Hepatocyte (in vitro differentiated cells): ENCODE measurements around the gene GTPBP8. TPM values are rescaled to one million over a fixed set of nuclear protein-coding genes. Genes with fewer than 3 reads are reported as not detected.

ENCODE experiments used
- DNase-seq: peaks from one replicate; pipeline ENCODE4 v3.0.0-alpha.2; 2016; ENCODE audit warnings: low spot score
- H2AFZ ChIP-seq: fragments of 200-600 bp; sonication (generic); 2 replicates; pipeline ENCODE4 v1.6.0; 2016; ENCODE audit warnings: antibody characterized with exemption, mild to moderate bottlenecking
- H3K27ac ChIP-seq: fragments of 200-600 bp; sonication (generic); 2 replicates; pipeline ENCODE4 v1.5.1; 2016; ENCODE audit warnings: mild to moderate bottlenecking
- H3K27me3 ChIP-seq: fragments of 200-600 bp; sonication (generic); 2 replicates; pipeline ENCODE4 v1.6.1; 2016
- H3K36me3 ChIP-seq: fragments of 200-600 bp; sonication (generic); replicated peaks from 2 replicates; pipeline ENCODE4 v1.5.1; 2016; ENCODE audit warnings: low read depth; ENCODE audit not compliant: insufficient read depth
- H3K4me1 ChIP-seq: fragments of 200-600 bp; sonication (generic); 2 replicates; pipeline ENCODE4 v1.5.1; 2016; ENCODE audit warnings: mild to moderate bottlenecking, moderate library complexity; ENCODE audit not compliant: insufficient read depth
- H3K4me2 ChIP-seq: fragments of 200-600 bp; sonication (generic); 2 replicates; pipeline ENCODE4 v1.6.0; 2016
- H3K4me3 ChIP-seq: fragments of 200-600 bp; sonication (generic); 2 replicates; pipeline ENCODE4 v1.5.1; 2016; ENCODE audit warnings: mild to moderate bottlenecking
- H3K79me2 ChIP-seq: fragments of 200-600 bp; sonication (generic); 2 replicates; pipeline ENCODE4 v1.6.0; 2017; ENCODE audit warnings: mild to moderate bottlenecking
- H3K9me2 ChIP-seq: fragments of 200-600 bp; sonication (generic); replicated peaks from 2 replicates; pipeline ENCODE4 v1.6.0; 2017; ENCODE audit warnings: mild to moderate bottlenecking; ENCODE audit not compliant: insufficient read depth
- H3K9me3 ChIP-seq: fragments of 200-600 bp; sonication (generic); 2 replicates; pipeline ENCODE4 v1.5.1; 2016; ENCODE audit warnings: low read depth, mild to moderate bottlenecking
- H4K20me1 ChIP-seq: fragments of 200-600 bp; sonication (generic); 2 replicates; pipeline ENCODE4 v1.6.0; 2016; ENCODE audit warnings: mild to moderate bottlenecking; ENCODE audit not compliant: insufficient read depth, poor library complexity, severe bottlenecking
- CTCF ChIP-seq: fragments of 200-600 bp; sonication (generic); IDR thresholded peaks from 2 replicates; pipeline ENCODE4 v1.5.1; 2016; ENCODE audit warnings: antibody characterized with exemption, mild to moderate bottlenecking; ENCODE audit not compliant: poor library complexity
- EZH2 ChIP-seq: fragments of 200-600 bp; sonication (generic); IDR thresholded peaks from 2 replicates; pipeline ENCODE4 v1.6.1; 2016; ENCODE audit warnings: antibody characterized with exemption, mild to moderate bottlenecking, borderline replicate concordance
- EZH2phosphoT487 ChIP-seq: fragments of 200-600 bp; sonication (generic); IDR thresholded peaks from one replicate; pipeline ENCODE4 v1.6.1; 2018; ENCODE audit warnings: antibody characterized with exemption, mild to moderate bottlenecking, low read depth, moderate library complexity; ENCODE audit not compliant: unreplicated experiment, severe bottlenecking
- WGBS: methylation state at CpG from one replicate; pipeline ENCODE4 v1.1.6; 2016; ENCODE audit warnings: low lambda C conversion rate; ENCODE audit errors: missing lambda C conversion rate; 5-methylcytosine and 5-hydroxymethylcytosine counted together
- polyA plus RNA-seq: library from polyadenylated mRNA; unstranded; fragments of >200 nt; fragmentation: Nextera tagmentation; extraction: Ambion mirVana; gene quantifications from 2 replicates; pipeline ENCODE4 v1.2.1, GENCODE V29; 2016
- total RNA-seq: library from RNA; depleted of rRNA; stranded (reverse); fragments of >200 nt; gene quantifications from 2 replicates; pipeline ENCODE4 v1.2.3, GENCODE V29; 2014

Gene GTPBP8
- total and polyA plus RNA-seq, 2 experiments from 2014 or later = 11.8 to 19.1 TPM

GRCh38 chr3:112974178-112974517 is 16.6 kb upstream of the GTPBP8 start:
- Histone ChIP-seq H3K9me3 (no peaks in the 10 kb centered on the region), H3K27ac (no peak overlapping the region), H3K4me3 (no peak overlapping the region), H3K4me2 (no peak overlapping the region), H3K36me3 (no peaks in the 10 kb centered on the region), H3K27me3 (peaks cover 6% of the 10 kb centered on the region), H3K4me1 (no peaks in the 10 kb centered on the region), H3K79me2 (no peaks in the 10 kb centered on the region), H4K20me1 (no peaks in the 10 kb centered on the region), H3K9me2 (no peaks in the 10 kb centered on the region), H2AFZ (no peak overlapping the region)
- 96% methylated on average over 2 of the region's 2 CpGs for WGBS
- DNase-seq = no peak
- TF ChIP-seq EZH2 (no peak), CTCF (no peak), EZH2phosphoT487 (no peak)

GRCh38 chr3:112974894-112975293 is 15.9 kb upstream of the GTPBP8 start, which contains the start of gene CD200R1:
TSS of gene CD200R1 (minus strand) at chr3:112975103. CDS start at chr3:112974857, 246 bp downstream.
- no peak within 1 kb of the TSS for H3K27ac ChIP-seq
- H3K9me3 ChIP-seq = no peaks in the 10 kb centered on the region
- no peaks in the 10 kb centered on the region for H3K9me2 ChIP-seq
- no peak within 1 kb of the TSS for H3K4me2 ChIP-seq
- DNase-seq = no peak
- H3K27me3 ChIP-seq = peaks cover 6% of the 10 kb centered on the region
- H3K4me3 ChIP-seq = no peak within 1 kb of the TSS
- no peaks in the 10 kb centered on the region for H3K36me3 ChIP-seq
- 66% methylated on average over 5 of the region's 5 CpGs for WGBS
- TF ChIP-seq CTCF (no peak), EZH2phosphoT487 (no peak), EZH2 (no peak)
- H3K4me1 ChIP-seq = no peaks in the 10 kb centered on the region
- H4K20me1 ChIP-seq = no peaks in the 10 kb centered on the region
- no peaks in the 10 kb centered on the region for H3K79me2 ChIP-seq
- H2AFZ ChIP-seq = no peak within 1 kb of the TSS

DNA sequence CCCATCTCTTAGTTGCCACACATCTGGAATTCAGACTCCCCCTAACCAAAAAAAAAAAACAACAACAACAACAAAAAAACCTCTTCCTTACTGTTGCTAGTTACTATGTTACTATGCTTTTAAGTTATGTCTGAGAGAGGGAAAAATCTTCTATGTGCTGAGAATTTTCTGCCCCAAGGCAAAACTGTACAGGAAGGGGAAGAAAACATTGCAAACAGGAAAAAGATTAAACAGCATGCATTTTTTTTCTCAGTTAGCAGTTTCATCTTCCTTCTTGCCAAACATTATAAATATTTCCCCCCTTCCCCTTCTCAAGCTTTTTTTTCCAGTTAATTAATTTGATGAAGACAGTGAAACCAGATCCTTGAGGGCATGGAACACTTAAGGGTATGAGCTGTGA is 14.8 kb upstream of the GTPBP8 start:
- no peak for DNase-seq
- no peak overlapping the region for H3K27ac ChIP-seq
- H3K4me1 ChIP-seq = no peaks in the 10 kb centered on the region
- H3K79me2 ChIP-seq = no peaks in the 10 kb centered on the region
- H4K20me1 ChIP-seq = no peaks in the 10 kb centered on the region
- no peaks in the 10 kb centered on the region for H3K9me3 ChIP-seq
- H3K27me3 ChIP-seq = peaks cover 3% of the 10 kb centered on the region
- H2AFZ ChIP-seq = no peak overlapping the region
- H3K36me3 ChIP-seq = no peaks in the 10 kb centered on the region
- H3K9me2 ChIP-seq = no peaks in the 10 kb centered on the region
- TF ChIP-seq CTCF = no peak
- TF ChIP-seq EZH2phosphoT487 = no peak
- TF ChIP-seq EZH2 = no peak
- no peak overlapping the region for H3K4me2 ChIP-seq
- no peak overlapping the region for H3K4me3 ChIP-seq

- H3K4me3 ChIP-seq = no peak overlapping the region
Observed at GRCh38 chr3:112976953-112977352, 13.8 kb upstream of the GTPBP8 start.

More at GRCh38 chr3:112976953-112977352, 13.8 kb upstream of the GTPBP8 start:
- H3K27me3 ChIP-seq = no peaks in the 10 kb centered on the region
- TF ChIP-seq EZH2phosphoT487 (no peak), CTCF (no peak), EZH2 (no peak)
- H3K79me2 ChIP-seq = no peaks in the 10 kb centered on the region
- H2AFZ ChIP-seq = no peak overlapping the region
- 84% methylated on average over 2 of the region's 2 CpGs for WGBS
- H3K27ac ChIP-seq = no peak overlapping the region
- H3K9me2 ChIP-seq = no peaks in the 10 kb centered on the region
- H3K9me3 ChIP-seq = no peaks in the 10 kb centered on the region
- no peak for DNase-seq
- no peaks in the 10 kb centered on the region for H3K4me1 ChIP-seq
- H3K36me3 ChIP-seq = no peaks in the 10 kb centered on the region
- no peak overlapping the region for H3K4me2 ChIP-seq
- H4K20me1 ChIP-seq = no peaks in the 10 kb centered on the region
